ENCODE results near the gene DENND6B. TPM values are rescaled to one million over a fixed set of nuclear protein-coding genes. Genes with fewer than 3 reads are reported as not detected.
A peak's percentile ranks its signal among the peaks of the same experiment; 100 is the strongest.
"Not testable (repeated sequence)": the region's sequence is repeated elsewhere in the genome, so short reads cannot be mapped to it uniquely, and the experiment has no call there.

DENND6B gene
- total RNA-seq, 2 donors from 2014 or later = 0.85 to 1.0 TPM

GRCh38 chr22:50337262-50338041 lies 10.6 kb upstream of the DENND6B start:
- no peaks in the 10 kb centered on the region for H3K36me3 ChIP-seq
- no peak overlapping the region for H3K4me3 ChIP-seq
- DNase-seq (ENCODE audit: low spot score) = no peak
- H3K4me1 ChIP-seq = peaks cover 0 to 6% of the 10 kb centered on the region in 2 donors
- TF ChIP-seq, protein P1, sequence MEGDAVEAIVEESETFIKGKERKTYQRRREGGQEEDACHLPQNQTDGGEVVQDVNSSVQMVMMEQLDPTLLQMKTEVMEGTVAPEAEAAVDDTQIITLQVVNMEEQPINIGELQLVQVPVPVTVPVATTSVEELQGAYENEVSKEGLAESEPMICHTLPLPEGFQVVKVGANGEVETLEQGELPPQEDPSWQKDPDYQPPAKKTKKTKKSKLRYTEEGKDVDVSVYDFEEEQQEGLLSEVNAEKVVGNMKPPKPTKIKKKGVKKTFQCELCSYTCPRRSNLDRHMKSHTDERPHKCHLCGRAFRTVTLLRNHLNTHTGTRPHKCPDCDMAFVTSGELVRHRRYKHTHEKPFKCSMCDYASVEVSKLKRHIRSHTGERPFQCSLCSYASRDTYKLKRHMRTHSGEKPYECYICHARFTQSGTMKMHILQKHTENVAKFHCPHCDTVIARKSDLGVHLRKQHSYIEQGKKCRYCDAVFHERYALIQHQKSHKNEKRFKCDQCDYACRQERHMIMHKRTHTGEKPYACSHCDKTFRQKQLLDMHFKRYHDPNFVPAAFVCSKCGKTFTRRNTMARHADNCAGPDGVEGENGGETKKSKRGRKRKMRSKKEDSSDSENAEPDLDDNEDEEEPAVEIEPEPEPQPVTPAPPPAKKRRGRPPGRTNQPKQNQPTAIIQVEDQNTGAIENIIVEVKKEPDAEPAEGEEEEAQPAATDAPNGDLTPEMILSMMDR (IDR thresholded peaks at IDR 0.05) = no peak
- no peaks in the 10 kb centered on the region for H3K27me3 ChIP-seq
- no peak overlapping the region for H3K27ac ChIP-seq
- no peaks in the 10 kb centered on the region for H3K9me3 ChIP-seq

DNA sequence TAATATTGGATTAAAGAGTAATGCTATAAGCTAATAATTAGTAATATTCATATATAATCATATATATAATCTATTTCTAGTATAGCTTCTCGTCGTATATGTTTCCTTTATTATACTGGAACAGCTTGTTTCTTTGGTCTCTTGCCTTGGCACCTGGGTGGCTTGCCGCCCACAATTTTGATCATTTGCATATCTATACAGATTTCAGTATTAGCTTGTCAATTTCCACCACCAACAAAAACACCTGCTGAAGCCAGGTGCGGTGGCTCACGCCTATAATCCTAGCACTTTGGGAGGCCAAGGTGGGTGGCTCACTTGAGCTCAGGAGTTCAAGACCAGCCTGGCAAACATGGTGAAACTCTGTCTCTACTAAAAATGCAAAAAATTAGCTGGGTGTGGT lies 7.6 kb upstream of the DENND6B start:
- DNase-seq (ENCODE audit: low spot score); H3K4me1 ChIP-seq; H3K4me3 ChIP-seq; H3K9me3 ChIP-seq; H3K27me3 ChIP-seq; H3K27ac ChIP-seq; H3K36me3 ChIP-seq: not testable (repeated sequence)

DNA sequence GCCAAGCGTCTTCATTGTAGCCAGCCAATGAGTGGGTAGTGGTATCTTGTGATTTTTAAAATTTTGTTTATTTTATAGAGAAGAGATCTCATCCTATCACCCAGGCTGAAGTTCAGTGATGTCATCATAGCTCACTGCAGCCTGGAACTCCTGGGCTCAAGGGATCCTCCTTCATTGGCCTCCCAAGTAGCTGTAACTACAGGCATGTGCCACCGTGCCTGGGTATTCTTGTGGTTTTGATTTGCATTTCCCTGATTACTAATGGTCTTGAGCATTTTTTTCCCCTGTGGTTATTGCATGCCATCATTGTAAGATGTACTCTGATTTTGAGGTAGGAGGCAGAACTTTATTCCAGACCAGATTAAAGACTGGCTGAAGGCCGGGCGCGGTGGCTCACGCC lies 2.4 kb upstream of the DENND6B start:
- H3K4me1 ChIP-seq = peaks cover 0 to 20% of the 10 kb centered on the region in 2 donors
- no peaks in the 10 kb centered on the region for H3K9me3 ChIP-seq
- no peaks in the 10 kb centered on the region for H3K27me3 ChIP-seq
- H3K4me3 ChIP-seq = no peak overlapping the region
- TF ChIP-seq, protein P1 (IDR thresholded peaks at IDR 0.05) = no peak
- DNase-seq (ENCODE audit: low spot score) = no peak
- no peak overlapping the region for H3K27ac ChIP-seq
- H3K36me3 ChIP-seq = no peaks in the 10 kb centered on the region

GRCh38 chr22:50327711-50328019 lies 853 bp upstream of the DENND6B start:
- no peaks in the 10 kb centered on the region for H3K36me3 ChIP-seq
- no peaks in the 10 kb centered on the region for H3K27me3 ChIP-seq
- H3K4me1 ChIP-seq = peaks cover 0 to 20% of the 10 kb centered on the region in 2 donors
- H3K9me3 ChIP-seq = no peaks in the 10 kb centered on the region
- TF ChIP-seq, protein P1 (IDR thresholded peaks at IDR 0.05) = no peak
- H3K27ac ChIP-seq = peak overlapping the region; percentile 90 to 91
- no peak for DNase-seq (ENCODE audit: low spot score)
- H3K4me3 ChIP-seq = peak overlapping the region; percentile 69

DNA sequence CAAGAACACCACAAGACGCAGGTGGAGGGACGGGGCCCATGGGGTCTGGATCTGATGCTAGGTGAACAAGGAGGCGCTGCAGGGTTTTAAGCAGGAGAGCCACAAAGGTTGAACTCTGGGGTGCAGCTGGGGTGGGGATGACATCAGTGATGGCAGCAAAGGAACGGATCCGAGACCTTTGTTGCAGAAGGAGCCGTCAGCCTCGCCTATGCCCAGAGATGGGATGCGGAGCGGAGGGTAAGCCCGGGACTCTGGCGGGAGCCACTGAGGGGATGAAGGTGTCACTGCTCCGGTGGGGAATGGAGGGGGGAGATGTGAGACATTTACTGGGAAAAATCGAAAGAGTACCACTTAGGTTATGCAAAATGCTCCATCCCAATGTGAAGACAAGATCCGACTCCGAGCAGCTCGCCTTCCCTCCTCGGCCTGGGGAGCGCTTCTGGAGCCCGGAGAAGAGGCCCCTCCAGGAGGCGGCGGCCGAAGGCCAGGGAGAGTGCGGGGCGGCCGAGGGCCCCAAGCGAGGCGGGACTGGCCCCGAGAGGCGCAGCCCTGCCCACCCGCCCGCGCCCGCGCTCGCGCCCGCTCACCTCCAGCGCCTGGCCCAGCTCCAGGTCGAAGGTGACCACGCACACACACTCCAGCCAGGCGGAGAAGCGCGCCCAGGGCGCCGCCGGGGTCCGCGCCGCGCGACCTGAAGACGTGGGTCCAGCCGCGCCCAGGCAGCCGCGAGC lies 422 bp downstream of the DENND6B start:
- Histone ChIP-seq H3K27me3 (no peaks in the 10 kb centered on the region), H3K4me1 (peaks cover 0 to 20% of the 10 kb centered on the region in 2 donors), H3K36me3 (no peaks in the 10 kb centered on the region), H3K4me3 (peak overlapping the region; percentile 65 to 69), H3K27ac (peak overlapping the region in 1 of 2 donors; percentile 43), H3K9me3 (no peaks in the 10 kb centered on the region)
- DNase-seq (ENCODE audit: low spot score) = no peak
- TF ChIP-seq, protein P1 (IDR thresholded peaks at IDR 0.05) = no peak

- TF ChIP-seq, protein P1 (IDR thresholded peaks at IDR 0.05) = no peak
- H3K4me1 ChIP-seq = peaks cover 0 to 20% of the 10 kb centered on the region in 2 donors
- H3K4me3 ChIP-seq = peak overlapping the region in 1 of 2 donors; percentile 65
Observed at GRCh38 chr22:50325444-50326224, 1.2 kb downstream of the DENND6B start.

More at GRCh38 chr22:50325444-50326224, 1.2 kb downstream of the DENND6B start:
- H3K27me3 ChIP-seq = no peaks in the 10 kb centered on the region
- no peak overlapping the region for H3K27ac ChIP-seq
- no peak for DNase-seq (ENCODE audit: low spot score)
- H3K9me3 ChIP-seq = no peaks in the 10 kb centered on the region
- H3K36me3 ChIP-seq = no peaks in the 10 kb centered on the region

Measured in right atrium auricular region (tissue), 2 donors.